Measurements from ENCODE around the gene ELAC2.
A peak's percentile ranks its signal among the peaks of the same experiment; 100 is the strongest.

The ELAC2 gene

GRCh38 chr17:13017655-13018459 is at the start of gene ELAC2:
ELAC2 (minus strand) TSS chr17:13018027; CDS start chr17:13017947, 80 bp downstream.
- DNase-seq (ENCODE audit: low read depth): peak; percentile 99

- no peak for DNase-seq (ENCODE audit: low read depth)
These were observed 47.2 kb upstream of the ELAC2 start for GRCh38 chr17:13065032-13065431.

- no peak for DNase-seq (ENCODE audit: low read depth)
These were observed 37.3 kb upstream of the ELAC2 start for GRCh38 chr17:13055131-13055530.

- DNase-seq (ENCODE audit: low read depth): no peak
These were observed 36.8 kb upstream of the ELAC2 start for GRCh38 chr17:13054666-13055065.

GRCh38 chr17:13051915-13052314 is 34.1 kb upstream of the ELAC2 start:
- no peak for DNase-seq (ENCODE audit: low read depth)

- no peak for DNase-seq (ENCODE audit: low read depth)
These were observed 29.3 kb upstream of the ELAC2 start for GRCh38 chr17:13047011-13047606.

GRCh38 chr17:13046361-13046760 is 28.5 kb upstream of the ELAC2 start:
- DNase-seq (ENCODE audit: low read depth): no peak

GRCh38 chr17:13044572-13045065 is 26.8 kb upstream of the ELAC2 start:
- peak; percentile 13 for DNase-seq (ENCODE audit: low read depth)

- no peak for DNase-seq (ENCODE audit: low read depth)
These were observed 21.3 kb upstream of the ELAC2 start for GRCh38 chr17:13038931-13039665.

- DNase-seq (ENCODE audit: low read depth): peak; percentile 18
These were observed 18.9 kb upstream of the ELAC2 start for GRCh38 chr17:13036751-13037150.

GRCh38 chr17:13035420-13035819 is 17.6 kb upstream of the ELAC2 start:
- no peak for DNase-seq (ENCODE audit: low read depth)

- DNase-seq (ENCODE audit: low read depth): peak; percentile 60
These were observed 14.0 kb upstream of the ELAC2 start for GRCh38 chr17:13031718-13032350.

- peak; percentile 53 for DNase-seq (ENCODE audit: low read depth)
These were observed 12.9 kb upstream of the ELAC2 start for GRCh38 chr17:13030459-13031300.

- DNase-seq (ENCODE audit: low read depth): no peak
These were observed 12.2 kb upstream of the ELAC2 start for GRCh38 chr17:13030056-13030455.

GRCh38 chr17:13029340-13029739 is 11.5 kb upstream of the ELAC2 start:
- no peak for DNase-seq (ENCODE audit: low read depth)

GRCh38 chr17:13027246-13027645 is 9.4 kb upstream of the ELAC2 start:
- DNase-seq (ENCODE audit: low read depth): peak; percentile 25

GRCh38 chr17:13025687-13026086 is 7.9 kb upstream of the ELAC2 start:
- DNase-seq (ENCODE audit: low read depth): no peak

GRCh38 chr17:13025258-13025627 is 7.4 kb upstream of the ELAC2 start:
- no peak for DNase-seq (ENCODE audit: low read depth)

- peak; percentile 63 for DNase-seq (ENCODE audit: low read depth)
These were observed 6.9 kb upstream of the ELAC2 start for GRCh38 chr17:13024526-13025257.

- no peak for DNase-seq (ENCODE audit: low read depth)
These were observed 6.2 kb upstream of the ELAC2 start for GRCh38 chr17:13024016-13024415.
